ENCODE data around the gene METTL24.

DNA sequence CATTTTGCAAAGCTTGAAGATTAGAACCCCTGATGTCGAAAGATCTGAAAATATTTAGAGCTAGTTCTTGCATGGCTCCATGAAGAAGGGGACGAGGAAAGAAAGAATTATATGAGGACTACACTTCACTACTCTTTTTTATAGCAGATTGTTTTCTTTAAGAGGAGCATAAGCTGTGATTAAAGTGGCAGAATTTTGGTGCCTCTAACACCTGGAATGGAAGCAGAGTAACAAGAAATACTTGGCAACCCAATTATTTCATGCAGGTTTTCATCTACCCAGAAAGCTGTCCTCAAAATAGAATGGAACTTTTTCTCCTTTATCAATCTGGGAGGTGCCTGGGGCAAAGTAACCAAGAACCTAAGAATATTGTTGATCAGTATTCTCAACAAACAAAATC, 4.0 kb downstream of the METTL24 start:
- TF ChIP-seq EP300 (IDR thresholded peaks at IDR 0.05; ENCODE audit: low read depth in 2 of 2, low read length in 2 of 2) (no peak), EP300 (CRISPR knock-in tag; IDR thresholded peaks at IDR 0.05; ENCODE audit: borderline replicate concordance) (no peak), NCOA5 (CRISPR knock-in tag; IDR thresholded peaks at IDR 0.05) (no peak), ZMYM4 (CRISPR knock-in tag; IDR thresholded peaks at IDR 0.05) (no peak), PRDM15 (CRISPR knock-in tag; IDR thresholded peaks at IDR 0.05) (no peak), ZBTB21 (CRISPR knock-in tag; IDR thresholded peaks at IDR 0.05) (no peak), ZNF704 (CRISPR knock-in tag; IDR thresholded peaks at IDR 0.05; ENCODE audit: borderline replicate concordance) (no peak)
- TF ChIP-seq, protein P1, sequence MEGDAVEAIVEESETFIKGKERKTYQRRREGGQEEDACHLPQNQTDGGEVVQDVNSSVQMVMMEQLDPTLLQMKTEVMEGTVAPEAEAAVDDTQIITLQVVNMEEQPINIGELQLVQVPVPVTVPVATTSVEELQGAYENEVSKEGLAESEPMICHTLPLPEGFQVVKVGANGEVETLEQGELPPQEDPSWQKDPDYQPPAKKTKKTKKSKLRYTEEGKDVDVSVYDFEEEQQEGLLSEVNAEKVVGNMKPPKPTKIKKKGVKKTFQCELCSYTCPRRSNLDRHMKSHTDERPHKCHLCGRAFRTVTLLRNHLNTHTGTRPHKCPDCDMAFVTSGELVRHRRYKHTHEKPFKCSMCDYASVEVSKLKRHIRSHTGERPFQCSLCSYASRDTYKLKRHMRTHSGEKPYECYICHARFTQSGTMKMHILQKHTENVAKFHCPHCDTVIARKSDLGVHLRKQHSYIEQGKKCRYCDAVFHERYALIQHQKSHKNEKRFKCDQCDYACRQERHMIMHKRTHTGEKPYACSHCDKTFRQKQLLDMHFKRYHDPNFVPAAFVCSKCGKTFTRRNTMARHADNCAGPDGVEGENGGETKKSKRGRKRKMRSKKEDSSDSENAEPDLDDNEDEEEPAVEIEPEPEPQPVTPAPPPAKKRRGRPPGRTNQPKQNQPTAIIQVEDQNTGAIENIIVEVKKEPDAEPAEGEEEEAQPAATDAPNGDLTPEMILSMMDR (CRISPR knock-in tag; IDR thresholded peaks at IDR 0.05) = no peak

Measured in HepG2 (cell line).